HepG2 (cell line): ENCODE data around the gene MMP24OS. TPM values are rescaled to one million over a fixed set of nuclear protein-coding genes. Genes with fewer than 3 reads are reported as not detected.

Experiments used
- BHLHE40 ChIP-seq: IDR thresholded peaks from 2 replicates; pipeline ENCODE4 v1.6.1; 2011; ENCODE audit warnings: low read length, improper control_type of control experiment
- CC2D1A ChIP-seq: sonication (generic); formaldehyde crosslinking; IDR thresholded peaks from 2 replicates; pipeline ENCODE4 v1.8.1; 2023; ENCODE audit warnings: mild to moderate bottlenecking, missing genetic modification reagents
- CENPX ChIP-seq: sonication (generic); formaldehyde crosslinking; IDR thresholded peaks from 2 replicates; pipeline ENCODE4 v1.9.0; 2021; ENCODE audit warnings: mild to moderate bottlenecking, missing genetic modification reagents, moderate library complexity
- HMG20B ChIP-seq: conservative IDR thresholded peaks from 2 replicates; pipeline ENCODE4 v1.6.1; 2016; ENCODE audit warnings: missing genetic modification reagents, missing compliant biosample characterization
- HNF4A ChIP-seq: sonication (generic); formaldehyde crosslinking; IDR thresholded peaks from 2 replicates; pipeline ENCODE4 v1.4.0; 2020; ENCODE audit warnings: missing genetic modification reagents
- KMT2A ChIP-seq: sonication (generic); formaldehyde crosslinking; IDR thresholded peaks from 2 replicates; pipeline ENCODE4 v1.4.0; 2020; ENCODE audit warnings: missing genetic modification reagents
- PAF1 ChIP-seq: IDR thresholded peaks from 2 replicates; pipeline ENCODE4 v1.6.1; 2016; ENCODE audit warnings: missing genetic modification reagents, missing compliant biosample characterization
- PHF20 ChIP-seq: sonication (generic); formaldehyde crosslinking; IDR thresholded peaks from 2 replicates; pipeline ENCODE4 v1.5.0; 2020; ENCODE audit warnings: mild to moderate bottlenecking, missing genetic modification reagents
- PITX1 ChIP-seq: sonication (generic); formaldehyde crosslinking; IDR thresholded peaks from 2 replicates; pipeline ENCODE4 v1.5.1; 2020; ENCODE audit warnings: mild to moderate bottlenecking, missing genetic modification reagents
- POLR2G ChIP-seq: fragments of 200-400 bp; formaldehyde crosslinking; IDR thresholded peaks from 2 replicates; pipeline ENCODE4 v1.6.1; 2018; ENCODE audit warnings: mild to moderate bottlenecking, low read depth, low read length, moderate library complexity
- RORA ChIP-seq: sonication (generic); formaldehyde crosslinking; IDR thresholded peaks from 2 replicates; pipeline ENCODE4 v1.5.0; 2020; ENCODE audit warnings: mild to moderate bottlenecking, missing genetic modification reagents, moderate library complexity
- SMYD3 ChIP-seq: sonication (generic); formaldehyde crosslinking; IDR thresholded peaks from 2 replicates; pipeline ENCODE4 v1.8.1; 2023; ENCODE audit warnings: mild to moderate bottlenecking, missing genetic modification reagents
- SP4 ChIP-seq: sonication (generic); formaldehyde crosslinking; IDR thresholded peaks from 2 replicates; pipeline ENCODE4 v1.8.1; 2023; ENCODE audit warnings: mild to moderate bottlenecking, missing genetic modification reagents
- SRSF1 ChIP-seq: fragments of 200-400 bp; formaldehyde crosslinking; optimal IDR thresholded peaks from 2 replicates; pipeline ENCODE3; 2017; ENCODE audit warnings: mild to moderate bottlenecking, low read depth, low read length, moderate library complexity
- SRY ChIP-seq: sonication (generic); formaldehyde crosslinking; IDR thresholded peaks from 2 replicates; pipeline ENCODE4 v1.8.0; 2022; ENCODE audit warnings: mild to moderate bottlenecking, missing genetic modification reagents
- ZBTB14 ChIP-seq: sonication (generic); formaldehyde crosslinking; IDR thresholded peaks from 2 replicates; pipeline ENCODE4 v1.4.0; 2020; ENCODE audit warnings: missing genetic modification reagents
- ZFP36L2 ChIP-seq: sonication (generic); formaldehyde crosslinking; IDR thresholded peaks from 2 replicates; pipeline ENCODE4 v1.4.0; 2020; ENCODE audit warnings: missing genetic modification reagents
- ZFP62 ChIP-seq: sonication (generic); formaldehyde crosslinking; IDR thresholded peaks from 2 replicates; pipeline ENCODE4 v1.4.0; 2020; ENCODE audit warnings: missing genetic modification reagents
- ZFY ChIP-seq: sonication (generic); formaldehyde crosslinking; IDR thresholded peaks from 2 replicates; pipeline ENCODE4 v1.4.0; 2020; ENCODE audit warnings: missing genetic modification reagents
- ZNF24 ChIP-seq: fragments of 450-650 bp; IDR thresholded peaks from 2 replicates; pipeline ENCODE4 v1.6.1; 2017; ENCODE audit warnings: antibody characterized with exemption, mild to moderate bottlenecking
- ZNF264 ChIP-seq: sonication (generic); formaldehyde crosslinking; IDR thresholded peaks from 2 replicates; pipeline ENCODE4 v1.4.0; 2020; ENCODE audit warnings: missing genetic modification reagents
- ZNF343 ChIP-seq: sonication (generic); formaldehyde crosslinking; IDR thresholded peaks from 2 replicates; pipeline ENCODE4 v1.4.0; 2020; ENCODE audit warnings: mild to moderate bottlenecking, missing genetic modification reagents
- ZNF510 ChIP-seq: sonication (generic); formaldehyde crosslinking; IDR thresholded peaks from 2 replicates; pipeline ENCODE4 v1.4.0; 2020; ENCODE audit warnings: low read depth, mild to moderate bottlenecking, missing genetic modification reagents
- ZNF800 ChIP-seq: sonication (generic); formaldehyde crosslinking; IDR thresholded peaks from 2 replicates; pipeline ENCODE4 v1.4.0; 2020; ENCODE audit warnings: missing genetic modification reagents
- ZSCAN30 ChIP-seq: sonication (generic); formaldehyde crosslinking; IDR thresholded peaks from 2 replicates; pipeline ENCODE4 v1.5.0; 2020; ENCODE audit warnings: mild to moderate bottlenecking, missing genetic modification reagents
- ZSCAN31 ChIP-seq: sonication (generic); formaldehyde crosslinking; IDR thresholded peaks from 2 replicates; pipeline ENCODE4 v1.5.0; 2020; ENCODE audit warnings: low read depth, mild to moderate bottlenecking, missing genetic modification reagents
- ZXDC ChIP-seq: sonication (generic); formaldehyde crosslinking; IDR thresholded peaks from 2 replicates; pipeline ENCODE4 v1.5.0; 2020; ENCODE audit warnings: mild to moderate bottlenecking, missing genetic modification reagents
- polyA plus RNA-seq, 8 experiments: library from polyadenylated mRNA; depleted of rRNA in 3 of 8; stranded (reverse) in 7 of 8; unstranded in 1 of 8; fragments of >200 nt; fragmentation: Illumina TruSeq in 4 of 8; extraction: Trizol in 4 of 8; gene quantifications; 2 replicates each; pipeline versions ENCODE4 v1.2.1 to v1.2.3, GENCODE V29; 2011 to 2016; ENCODE audit warnings: low read depth in 4 of 8, missing spikeins in 1 of 8, mixed read lengths in 1 of 8; ENCODE audit not compliant: insufficient read depth in 1 of 8
- total RNA-seq, 5 experiments: library from RNA; depleted of rRNA; stranded (reverse); fragments of >200 nt; fragmentation: Illumina TruSeq; extraction: Trizol; gene quantifications; 2 replicates each; pipeline ENCODE4 v1.2.3, GENCODE V29; 2016; ENCODE audit warnings: low read depth in 1 of 5

MMP24OS gene
- total and polyA plus RNA-seq, 2 of the 13 experiments (the other 11 are each of a cell fraction or from before 2014, with no cell fraction given), result 6.0 to 8.5 TPM

- TF ChIP-seq POLR2G (peak; percentile 98), ZBTB14 (peak; percentile 76), ZNF800 (CRISPR knock-in tag) (peak; percentile 63; the same call in 1 of the 2 replicates), ZFP62 (CRISPR knock-in tag) (peak; percentile 62; the same call in 1 of the 2 replicates), KMT2A (CRISPR knock-in tag) (peak; percentile 89), CC2D1A (CRISPR knock-in tag) (peak; percentile 86; the same call in 1 of the 2 replicates), ZSCAN31 (CRISPR knock-in tag) (peak; percentile 88; the same call in 1 of the 2 replicates), SMYD3 (CRISPR knock-in tag) (no peak), BHLHE40 (peak; percentile 84), ZNF264 (CRISPR knock-in tag) (no peak; the same call in 1 of the 2 replicates), RORA (CRISPR knock-in tag) (no peak), CENPX (CRISPR knock-in tag) (no peak), ZSCAN30 (peak; percentile 69), PHF20 (CRISPR knock-in tag) (peak; percentile 94), SRY (peak; percentile 85), SP4 (CRISPR knock-in tag) (peak; percentile 86), ZXDC (CRISPR knock-in tag) (peak; percentile 70; the same call in 1 of the 2 replicates), HMG20B (CRISPR knock-in tag) (peak; percentile 25; the same call in 1 of the 2 replicates), PAF1 (no peak), PITX1 (peak; percentile 85), ZNF343 (no peak), ZNF510 (CRISPR knock-in tag) (peak; percentile 54; the same call in 1 of the 2 replicates), ZFP36L2 (peak; percentile 45; the same call in 1 of the 2 replicates), ZNF24 (peak; percentile 88), SRSF1 (peak; percentile 94), ZFY (CRISPR knock-in tag) (peak; percentile 99), HNF4A (CRISPR knock-in tag) (peak; percentile 92)
Observed at GRCh38 chr20:35284267-35284991, 6.5 kb upstream of the MMP24OS start, which contains the start of gene EIF6 (continued).
